Iris pigment epithelial cell (primary cell): ENCODE data around the gene ALG3.

Experiments
- DNase-seq: peaks from one replicate; pipeline ENCODE4 v3.0.0-alpha.2; 2011; ENCODE audit warnings: low read depth

The ALG3 gene

DNA sequence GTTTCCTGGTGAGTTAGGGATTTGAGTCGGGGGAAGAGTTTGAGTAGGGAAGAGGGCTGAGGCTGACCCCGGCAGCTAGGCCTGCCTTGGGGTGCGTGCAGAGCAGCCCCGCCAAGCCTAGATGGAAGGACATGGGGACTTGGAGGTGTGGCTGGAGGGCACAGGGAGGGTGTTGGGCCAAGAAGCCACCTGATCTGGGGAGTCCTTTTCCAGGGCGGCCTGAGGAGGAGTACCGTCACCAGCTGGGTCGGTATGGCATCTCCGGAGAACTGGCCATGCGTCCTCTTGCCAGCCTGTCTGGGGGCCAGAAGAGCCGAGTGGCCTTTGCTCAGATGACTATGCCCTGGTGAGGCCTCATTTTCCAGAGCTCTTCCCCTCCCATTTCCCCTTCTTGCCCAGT, 55.9 kb downstream of the ALG3 start:
- no peak for DNase-seq
